ENCODE results near the gene PHF12. TPM values are rescaled to one million over a fixed set of nuclear protein-coding genes. Genes with fewer than 3 reads are reported as not detected.

Gene PHF12
- total RNA-seq, 1 donor = 25.7 TPM

GRCh38 chr17:28944343-28944742 lies 7.0 kb downstream of the PHF12 start:
- no peak overlapping the region for H3K4me3 ChIP-seq (ENCODE audit: low read depth, low read length)
- no peak for TF ChIP-seq CTCF (IDR thresholded peaks at IDR 0.05; ENCODE audit: insufficient read depth, low read length)
- no peak for DNase-seq (ENCODE audit: low read depth)

- H3K4me3 ChIP-seq (ENCODE audit: low read depth, low read length) = no peak overlapping the region
- no peak for DNase-seq (ENCODE audit: low read depth)
- TF ChIP-seq CTCF (IDR thresholded peaks at IDR 0.05; ENCODE audit: insufficient read depth, low read length) = no peak
Measured at GRCh38 chr17:28942925-28943324, 8.4 kb downstream of the PHF12 start.

GRCh38 chr17:28941251-28941650 lies 10.1 kb downstream of the PHF12 start:
- no peak overlapping the region for H3K4me3 ChIP-seq (ENCODE audit: low read depth, low read length)
- TF ChIP-seq CTCF (IDR thresholded peaks at IDR 0.05; ENCODE audit: insufficient read depth, low read length) = no peak
- no peak for DNase-seq (ENCODE audit: low read depth)

- TF ChIP-seq CTCF (IDR thresholded peaks at IDR 0.05; ENCODE audit: insufficient read depth, low read length) = no peak
Measured at GRCh38 chr17:28940675-28941074, 10.6 kb downstream of the PHF12 start.

GRCh38 chr17:28940142-28940541 lies 11.2 kb downstream of the PHF12 start:
- TF ChIP-seq CTCF (IDR thresholded peaks at IDR 0.05; ENCODE audit: insufficient read depth, low read length) = no peak
- no peak for DNase-seq (ENCODE audit: low read depth)
- no peak overlapping the region for H3K4me3 ChIP-seq (ENCODE audit: low read depth, low read length)

More at GRCh38 chr17:28940675-28941074, 10.6 kb downstream of the PHF12 start:
- no peak for DNase-seq (ENCODE audit: low read depth)
- no peak overlapping the region for H3K4me3 ChIP-seq (ENCODE audit: low read depth, low read length)

GRCh38 chr17:28938552-28938951 lies 12.8 kb downstream of the PHF12 start:
- DNase-seq (ENCODE audit: low read depth) = no peak
- H3K4me3 ChIP-seq (ENCODE audit: low read depth, low read length) = no peak overlapping the region
- no peak for TF ChIP-seq CTCF (IDR thresholded peaks at IDR 0.05; ENCODE audit: insufficient read depth, low read length)

- DNase-seq (ENCODE audit: low read depth) = peak; percentile 71
- no peak for TF ChIP-seq CTCF (IDR thresholded peaks at IDR 0.05; ENCODE audit: insufficient read depth, low read length)
- no peak overlapping the region for H3K4me3 ChIP-seq (ENCODE audit: low read depth, low read length)
Measured at GRCh38 chr17:28937044-28937729, 14.1 kb downstream of the PHF12 start.
